Activated naive CD8-positive, alpha-beta T cell treated with anti-CD3 and anti-CD28 coated beads for 36 hours (primary cell): Measurements from ENCODE around the gene ADAMTSL3. TPM values are rescaled to one million over a fixed set of nuclear protein-coding genes. Genes with fewer than 3 reads are reported as not detected.

Experiments used
- total RNA-seq, 2 experiments: library from RNA; stranded (reverse); gene quantifications; one replicate each; pipeline ENCODE4 v1.2.3, GENCODE V29; 2021

ADAMTSL3 gene
- total RNA-seq, 2 experiments from 2014 or later, result not detected

Other genes starting within 250 kb of the ADAMTSL3 start
- gene SH3GL3, start 206.8 kb upstream of the ADAMTSL3 start, total RNA-seq, result not detected